Activated naive CD8-positive, alpha-beta T cell treated with anti-CD3 and anti-CD28 coated beads, Interleukin-2, amount 10 ng/mL, durations not matched to agents 7 days and 5 days (primary cell): Measurements from ENCODE around the gene CHCHD6. TPM values are rescaled to one million over a fixed set of nuclear protein-coding genes. Genes with fewer than 3 reads are reported as not detected.

Experiments used
- ATAC-seq: fragments of 150-1000 bp; cut with Tn5 transposase; one replicate; pipeline ENCODE4 v1.10.0; 2021; ENCODE audit warnings: low read depth, moderate library complexity
- POLR2A ChIA-PET: fragments of 350-600 bp; sonication (Branson Sonifier 250); formaldehyde crosslinking; loops from one replicate; lab custom pipeline; 2021; ENCODE audit warnings: antibody characterized with exemption; lab: Charles Lee
- DNase-seq: peaks from one replicate; pipeline ENCODE4 v3.0.0; 2021
- H3K27ac Mint-ChIP-seq: one replicate; pipeline ENCODE4 v1.8.0; 2022; ENCODE audit warnings: mild to moderate bottlenecking, mixed read lengths
- H3K27me3 Mint-ChIP-seq: one replicate; pipeline ENCODE4 v1.8.0; 2022; ENCODE audit warnings: mild to moderate bottlenecking, moderate library complexity, mixed read lengths
- H3K36me3 Mint-ChIP-seq: one replicate; pipeline ENCODE4 v1.8.0; 2021; ENCODE audit warnings: mild to moderate bottlenecking, mixed read lengths
- H3K4me1 Mint-ChIP-seq: one replicate; pipeline ENCODE4 v1.8.0; 2021; ENCODE audit warnings: mixed read lengths
- H3K4me3 Mint-ChIP-seq: one replicate; pipeline ENCODE4 v1.8.0; 2022; ENCODE audit warnings: mild to moderate bottlenecking, moderate library complexity, mixed read lengths
- H3K9me3 Mint-ChIP-seq: one replicate; pipeline ENCODE4 v1.8.0; 2021; ENCODE audit warnings: mixed read lengths
- total RNA-seq, 2 experiments: library from RNA; stranded (reverse); gene quantifications; one replicate each; pipeline ENCODE4 v1.2.3, GENCODE V29; 2021

The CHCHD6 gene
- total RNA-seq, 2 experiments from 2014 or later, result 5.6 to 7.8 TPM

DNA sequence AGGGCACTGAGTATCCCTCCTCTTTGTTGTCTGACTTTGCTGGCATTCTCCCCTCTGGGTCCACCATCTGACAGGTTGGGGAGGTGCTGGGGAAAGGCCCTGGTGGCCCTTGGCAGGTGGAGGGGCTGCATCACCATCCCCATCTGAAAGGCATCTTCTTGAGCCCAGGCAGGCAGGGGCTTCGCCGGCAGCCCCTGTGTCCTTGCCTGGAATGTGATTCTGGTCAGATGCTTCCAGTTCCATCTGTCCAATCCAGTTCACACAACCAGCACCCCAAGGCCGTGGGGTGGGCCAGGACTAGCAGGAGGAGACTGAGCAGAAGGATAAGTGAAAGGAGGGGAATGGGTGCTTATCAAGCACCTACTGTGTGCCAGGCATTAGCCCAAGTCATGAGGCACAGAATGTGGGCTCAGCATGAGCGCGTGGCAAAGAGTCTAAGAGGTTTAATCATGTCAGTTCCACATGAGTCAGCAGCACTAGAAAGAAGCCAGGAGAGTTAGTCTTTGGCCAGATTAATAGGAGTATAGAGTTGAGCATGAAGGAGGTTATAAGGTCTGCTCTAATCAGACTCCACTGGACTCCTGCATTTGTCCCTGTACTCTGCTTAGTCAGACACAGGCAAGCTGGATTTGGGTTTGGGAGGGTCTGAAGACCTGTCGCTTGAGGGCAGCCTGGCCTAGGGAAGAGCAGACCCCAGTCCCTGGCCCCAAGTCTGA lies 38.7 kb upstream of the CHCHD6 start:
- no peak for ATAC-seq
- DNase-seq, result no peak
- Mint-ChIP-seq H3K4me1 (peaks cover 7% of the 10 kb centered on the region), H3K4me3 (no peak overlapping the region), H3K9me3 (no peaks in the 10 kb centered on the region), H3K36me3 (no peaks in the 10 kb centered on the region), H3K27ac (no peak overlapping the region), H3K27me3 (peaks cover 15% of the 10 kb centered on the region)
- POLR2A ChIA-PET, result no interaction called here

GRCh38 chr3:126665959-126666657 lies 37.9 kb upstream of the CHCHD6 start:
- peaks cover 2% of the 10 kb centered on the region for H3K36me3 Mint-ChIP-seq
- ATAC-seq, result no peak
- H3K27me3 Mint-ChIP-seq, result peaks cover 15% of the 10 kb centered on the region
- no peak for DNase-seq
- POLR2A ChIA-PET, result no interaction called here
- peaks cover 4% of the 10 kb centered on the region for H3K9me3 Mint-ChIP-seq
- no peak overlapping the region for H3K4me3 Mint-ChIP-seq
- H3K27ac Mint-ChIP-seq, result no peak overlapping the region
- peaks cover 7% of the 10 kb centered on the region for H3K4me1 Mint-ChIP-seq

DNA sequence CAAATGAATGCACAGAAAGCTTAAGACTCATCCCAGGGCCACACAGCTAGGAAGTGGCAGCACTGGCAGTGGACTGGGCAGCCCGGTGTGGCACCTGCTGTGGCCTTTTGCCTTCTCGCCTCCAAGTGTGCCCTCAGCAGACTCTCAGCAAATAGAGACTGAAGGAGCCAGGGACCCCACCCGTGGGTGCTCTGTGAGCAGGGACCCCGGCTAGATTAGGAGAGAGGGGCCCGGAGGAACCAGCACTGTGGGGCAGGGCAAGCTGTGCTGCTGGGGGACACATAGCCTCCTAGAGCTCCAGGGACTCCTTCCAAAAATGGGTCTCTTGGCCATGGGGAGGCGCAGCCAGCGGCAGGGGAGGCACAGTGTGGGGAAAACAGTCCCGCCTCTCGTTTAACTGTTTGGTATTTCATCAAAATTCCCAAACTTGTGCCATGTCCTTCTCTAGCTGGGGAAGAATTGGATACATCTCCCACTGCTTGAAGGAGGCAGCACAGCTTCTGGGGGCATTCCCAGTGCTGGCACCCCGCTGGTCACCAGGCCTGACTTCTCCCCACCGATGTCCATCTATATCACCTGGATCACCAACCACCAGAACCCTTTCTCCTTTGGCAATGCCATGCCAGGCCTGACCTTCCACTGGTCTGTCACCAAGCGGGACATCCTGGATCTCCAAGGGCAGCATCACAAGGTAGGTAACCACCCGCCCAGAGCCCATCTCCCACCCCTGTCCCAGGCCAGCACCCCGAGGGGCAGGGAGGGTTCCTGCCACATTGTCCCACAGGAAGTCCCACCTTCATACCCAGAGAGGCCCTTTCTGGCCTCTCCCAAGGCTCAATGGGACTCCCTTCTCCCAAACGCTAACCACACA lies 37.1 kb upstream of the CHCHD6 start:
- H3K27ac Mint-ChIP-seq, result no peak overlapping the region
- H3K27me3 Mint-ChIP-seq, result peaks cover 15% of the 10 kb centered on the region

DNA sequence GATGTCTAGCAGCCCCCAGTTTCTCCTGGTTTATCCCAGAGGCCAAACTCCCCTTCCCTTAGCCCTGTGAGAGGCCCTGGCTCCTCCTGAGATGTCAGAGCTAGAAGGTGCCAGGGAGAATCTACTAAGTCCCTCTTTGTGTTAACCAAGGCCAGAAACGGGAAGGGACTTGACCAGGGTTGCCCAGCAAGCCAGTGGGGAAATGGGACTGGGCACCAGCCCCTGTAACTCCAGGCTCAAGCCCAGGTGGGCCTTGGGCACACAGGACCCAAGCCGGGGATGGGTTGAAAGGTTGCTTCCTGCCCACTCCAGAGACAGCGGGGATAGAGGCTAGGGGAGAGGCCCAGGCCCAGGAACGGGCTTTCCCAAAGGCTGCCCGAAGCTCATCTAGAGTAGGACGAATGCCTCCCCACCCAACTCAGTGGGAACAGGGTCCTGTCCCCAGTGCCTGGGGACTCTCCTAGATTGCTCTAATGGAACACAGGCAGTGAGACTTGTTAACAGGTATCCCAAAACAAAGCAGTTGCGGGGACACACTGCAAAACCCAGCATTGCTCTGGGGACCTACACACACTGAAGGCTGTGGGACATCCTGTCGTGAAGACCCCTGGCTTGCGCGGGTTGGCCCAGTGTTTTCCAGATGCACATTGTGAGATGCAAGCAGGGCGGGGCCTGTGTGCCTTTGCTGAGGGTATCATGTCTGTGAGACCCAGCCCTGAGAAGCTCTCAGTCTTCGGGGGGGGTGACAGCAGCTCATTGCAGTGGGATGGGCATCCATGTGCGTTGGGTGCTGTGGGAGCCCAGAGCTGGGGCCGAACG lies 36.2 kb upstream of the CHCHD6 start:
- ATAC-seq (no peak), DNase-seq (no peak)
- no peak overlapping the region for H3K27ac Mint-ChIP-seq
- peaks cover 6% of the 10 kb centered on the region for H3K36me3 Mint-ChIP-seq
- H3K9me3 Mint-ChIP-seq, result peaks cover 8% of the 10 kb centered on the region
- H3K4me3 Mint-ChIP-seq, result no peak overlapping the region
- peaks cover 11% of the 10 kb centered on the region for H3K4me1 Mint-ChIP-seq
- POLR2A ChIA-PET, result no interaction called here
- H3K27me3 Mint-ChIP-seq, result peaks cover 12% of the 10 kb centered on the region

More for the DNA sequence above, 37.1 kb upstream of the CHCHD6 start:
- peaks cover 8% of the 10 kb centered on the region for H3K9me3 Mint-ChIP-seq
- DNase-seq, result no peak
- no peak overlapping the region for H3K4me3 Mint-ChIP-seq
- H3K4me1 Mint-ChIP-seq, result peaks cover 11% of the 10 kb centered on the region
- POLR2A ChIA-PET, result no interaction called here
- H3K36me3 Mint-ChIP-seq, result peaks cover 6% of the 10 kb centered on the region
- ATAC-seq, result no peak

DNA sequence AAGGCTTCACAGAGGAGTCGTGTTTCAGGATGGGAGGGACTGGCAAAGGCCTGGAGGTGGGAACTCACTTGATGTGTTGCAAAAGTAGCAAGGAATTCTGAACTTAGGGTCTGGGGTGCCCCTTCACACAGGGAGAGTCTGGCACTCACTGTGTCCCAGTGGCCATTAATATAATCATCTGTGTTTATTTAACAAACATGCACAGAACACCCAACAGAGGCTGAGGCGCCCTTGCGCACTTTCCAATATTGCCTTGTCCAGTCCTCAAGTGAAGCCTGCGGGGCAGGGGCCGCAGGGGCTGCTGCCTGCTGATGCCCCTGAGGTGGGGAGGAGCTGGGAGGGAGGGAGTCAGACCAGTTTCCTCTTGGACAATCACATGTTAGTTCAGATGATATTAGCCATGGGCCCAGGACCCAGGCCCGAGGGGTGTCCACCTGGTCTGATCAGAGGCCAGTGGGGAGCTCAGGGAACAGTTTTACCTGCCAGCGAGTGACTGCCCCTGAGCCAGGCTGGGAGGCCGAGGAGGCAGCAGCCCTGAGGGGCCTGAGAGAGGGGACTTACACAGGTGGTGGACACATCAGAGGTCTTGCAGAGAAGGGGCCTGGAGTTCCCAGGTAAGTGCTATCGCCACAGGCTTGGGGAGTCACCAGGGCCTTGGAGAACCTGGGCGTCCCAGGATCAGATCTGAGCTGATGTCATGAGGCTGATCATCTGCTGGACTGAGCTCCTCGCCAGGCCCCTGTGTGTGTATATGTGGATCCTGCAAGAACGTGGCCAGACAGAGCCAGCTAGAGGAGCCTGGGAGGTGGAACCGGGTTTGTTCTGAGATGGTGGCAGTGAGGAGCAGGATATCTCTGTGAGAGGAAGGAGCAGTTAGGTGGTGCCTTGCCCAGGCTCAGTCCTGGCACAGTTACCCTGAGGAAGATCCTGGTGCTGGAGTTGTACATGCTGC lies 35.3 kb upstream of the CHCHD6 start:
- H3K27me3 Mint-ChIP-seq, result peaks cover 12% of the 10 kb centered on the region
- peaks cover 6% of the 10 kb centered on the region for H3K36me3 Mint-ChIP-seq
- H3K4me1 Mint-ChIP-seq, result peaks cover 11% of the 10 kb centered on the region
- DNase-seq (no peak), ATAC-seq (no peak)
- H3K4me3 Mint-ChIP-seq, result no peak overlapping the region
- no peak overlapping the region for H3K27ac Mint-ChIP-seq
- POLR2A ChIA-PET, result interaction anchor here (0.7 kb wide), 1 partner anchor 112 kb away, joined by 3 read pairs; no protein-coding TSS in a partner anchor
- H3K9me3 Mint-ChIP-seq, result peaks cover 8% of the 10 kb centered on the region

DNA sequence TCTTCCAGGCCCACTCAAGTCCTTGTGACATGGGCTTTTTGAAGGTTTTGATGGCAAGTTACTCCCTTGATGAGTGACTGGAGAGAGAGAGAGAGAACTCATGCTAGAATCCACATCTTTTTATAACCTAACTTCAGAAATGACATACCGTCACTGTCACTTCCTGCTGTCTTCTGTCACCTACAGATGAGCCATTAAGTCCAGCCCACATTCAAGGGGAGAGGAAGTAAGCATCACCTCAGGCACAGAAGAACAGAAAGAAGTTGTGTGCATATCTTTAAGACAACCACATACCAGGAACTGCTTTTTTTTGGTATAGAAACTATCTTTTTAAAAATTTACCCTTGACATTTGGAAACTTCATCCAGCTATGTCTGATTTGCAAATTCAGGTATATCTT lies 32.5 kb upstream of the CHCHD6 start:
- peak overlapping the region; percentile 28 for H3K27ac Mint-ChIP-seq
- peaks cover 11% of the 10 kb centered on the region for H3K27me3 Mint-ChIP-seq
- peaks cover 3% of the 10 kb centered on the region for H3K4me1 Mint-ChIP-seq
- DNase-seq, result no peak
- peaks cover 15% of the 10 kb centered on the region for H3K9me3 Mint-ChIP-seq
- peaks cover 6% of the 10 kb centered on the region for H3K36me3 Mint-ChIP-seq
- H3K4me3 Mint-ChIP-seq, result no peak overlapping the region
- POLR2A ChIA-PET, result no interaction called here
- peak; percentile 86 for ATAC-seq

GRCh38 chr3:126672340-126672739 lies 31.7 kb upstream of the CHCHD6 start:
- Mint-ChIP-seq H3K27me3 (peaks cover 17% of the 10 kb centered on the region), H3K36me3 (peaks cover 6% of the 10 kb centered on the region), H3K4me3 (no peak overlapping the region)

GRCh38 chr3:126672741-126673140 lies 31.3 kb upstream of the CHCHD6 start:
- H3K27me3 Mint-ChIP-seq, result peaks cover 20% of the 10 kb centered on the region
- no peak for DNase-seq
- no peak for ATAC-seq
- no peak overlapping the region for H3K27ac Mint-ChIP-seq
- H3K36me3 Mint-ChIP-seq, result peaks cover 6% of the 10 kb centered on the region
- peaks cover 3% of the 10 kb centered on the region for H3K4me1 Mint-ChIP-seq
- H3K9me3 Mint-ChIP-seq, result peaks cover 15% of the 10 kb centered on the region
- no peak overlapping the region for H3K4me3 Mint-ChIP-seq
- POLR2A ChIA-PET, result no interaction called here

More at GRCh38 chr3:126672340-126672739, 31.7 kb upstream of the CHCHD6 start:
- POLR2A ChIA-PET, result no interaction called here
- Mint-ChIP-seq H3K9me3 (peaks cover 15% of the 10 kb centered on the region), H3K4me1 (peaks cover 3% of the 10 kb centered on the region), H3K27ac (no peak overlapping the region)
- DNase-seq (no peak), ATAC-seq (no peak)

- Mint-ChIP-seq H3K4me1 (peaks cover 3% of the 10 kb centered on the region), H3K9me3 (peaks cover 7% of the 10 kb centered on the region), H3K36me3 (no peaks in the 10 kb centered on the region), H3K27ac (no peak overlapping the region), H3K4me3 (no peak overlapping the region), H3K27me3 (peaks cover 23% of the 10 kb centered on the region)
- ATAC-seq (no peak), DNase-seq (no peak)
- POLR2A ChIA-PET, result no interaction called here
These were observed 26.9 kb upstream of the CHCHD6 start for GRCh38 chr3:126676919-126677705.

GRCh38 chr3:126677862-126678503 lies 26.1 kb upstream of the CHCHD6 start:
- H3K27ac Mint-ChIP-seq, result no peak overlapping the region
- H3K9me3 Mint-ChIP-seq, result peaks cover 7% of the 10 kb centered on the region

GRCh38 chr3:126678693-126679317 lies 25.2 kb upstream of the CHCHD6 start:
- ATAC-seq (no peak), DNase-seq (no peak)
- peak overlapping the region; percentile 59 for H3K4me3 Mint-ChIP-seq
- H3K27me3 Mint-ChIP-seq, result peaks cover 26% of the 10 kb centered on the region
- no peak overlapping the region for H3K27ac Mint-ChIP-seq
- H3K9me3 Mint-ChIP-seq, result peaks cover 6% of the 10 kb centered on the region
- peaks cover 3% of the 10 kb centered on the region for H3K4me1 Mint-ChIP-seq
- H3K36me3 Mint-ChIP-seq, result no peaks in the 10 kb centered on the region
- POLR2A ChIA-PET, result no interaction called here

More at GRCh38 chr3:126677862-126678503, 26.1 kb upstream of the CHCHD6 start:
- ATAC-seq, result no peak
- DNase-seq, result no peak
- Mint-ChIP-seq H3K4me3 (no peak overlapping the region), H3K36me3 (no peaks in the 10 kb centered on the region), H3K27me3 (peaks cover 25% of the 10 kb centered on the region), H3K4me1 (peaks cover 3% of the 10 kb centered on the region)
- POLR2A ChIA-PET, result no interaction called here
